HepG2 (cell line): ENCODE data around the gene SLC25A33. TPM values are rescaled to one million over a fixed set of nuclear protein-coding genes. Genes with fewer than 3 reads are reported as not detected.

ENCODE experiments used
- ATAC-seq: fragments of 200-7000 bp; cut with Tn5 transposase; 3 replicates; pipeline ENCODE4 v1.9.1; 2020; ENCODE audit warnings: mild to moderate bottlenecking, moderate library complexity
- BruUV-seq: library from RNA; stranded (reverse); fragments of 400-500 nt; replicated peaks from 2 replicates; lab custom pipeline; 2021; lab: Mats Ljungman, UMichigan
- CTCF ChIA-PET: fragments of 300-600 bp; formaldehyde crosslinking; extraction: SDS; loops from one replicate; lab custom pipeline; 2021; ENCODE audit warnings: low total read pairs, inconsistent platforms, low intra/inter-chr PET ratio; lab: Yijun Ruan, JAX
- POLR2A ChIA-PET: fragments of 350-600 bp; sonication (Branson Sonifier 250); formaldehyde crosslinking; loops from one replicate; lab custom pipeline; 2020; ENCODE audit warnings: antibody characterized with exemption, inconsistent platforms; lab: Yijun Ruan, JAX
- DNase-seq: peaks from one replicate; pipeline ENCODE4 v3.0.0-alpha.2; 2015; ENCODE audit warnings: low spot score
- FAIRE-seq: peaks from 3 replicates; lab custom pipeline; 2011; peaks lifted over from hg19 to GRCh38; lab: Jason Lieb, UNC
- H2AFZ ChIP-seq: one replicate; pipeline ENCODE4 v1.6.1; 2011; ENCODE audit warnings: low read length, inconsistent platforms
- H3K27ac ChIP-seq: fragments of 300-600 bp; 3 replicates; pipeline ENCODE4 v1.8.0; 2011; ENCODE audit warnings: mixed run types, mild to moderate bottlenecking, mixed read lengths, low read length, inconsistent platforms; ENCODE audit not compliant: insufficient read depth; ENCODE audit errors: extremely low read length
- H3K27me3 ChIP-seq, 2 experiments: fragments of 200-600 bp in 1 of 2; 2 replicates in 1 of 2; 3 replicates in 1 of 2; pipeline versions ENCODE4 v1.6.0 to v1.8.0; 2011; ENCODE audit warnings: low read length in 2 of 2, mild to moderate bottlenecking in 2 of 2, moderate library complexity in 2 of 2, inconsistent platforms in 1 of 2; ENCODE audit not compliant: insufficient read depth in 2 of 2, control insufficient read depth in 1 of 2
- H3K36me3 ChIP-seq, 2 experiments: fragments of 200-600 bp in 1 of 2; replicated peaks in 1 of 2; 2 replicates in 1 of 2; 3 replicates in 1 of 2; pipeline versions ENCODE4 v1.5.1 to v1.8.0; 2011; ENCODE audit warnings: low read length in 2 of 2, inconsistent platforms in 1 of 2; ENCODE audit not compliant: insufficient read depth in 2 of 2, control insufficient read depth in 1 of 2
- H3K4me1 ChIP-seq: 2 replicates; pipeline ENCODE4 v1.5.1; 2012; ENCODE audit warnings: low read length, inconsistent platforms; ENCODE audit not compliant: insufficient read depth
- H3K4me2 ChIP-seq: 2 replicates; pipeline ENCODE4 v1.6.0; 2011; ENCODE audit warnings: low read depth, low read length, inconsistent platforms
- H3K4me3 ChIP-seq, 3 experiments: fragments of 200-600 bp in 1 of 3; sonication (generic), shearing (Covaris generic) in 1 of 3; replicated peaks in 1 of 3; 2 replicates each; pipeline ENCODE4 v1.5.1; 2011 to 2016; ENCODE audit warnings: low read length in 3 of 3, inconsistent platforms in 2 of 3, low read depth in 2 of 3, mild to moderate bottlenecking in 2 of 3, control low read depth in 1 of 3, mixed read lengths in 1 of 3; ENCODE audit not compliant: insufficient read depth in 1 of 3
- H3K79me2 ChIP-seq: one replicate; pipeline ENCODE4 v1.6.1; 2011; ENCODE audit warnings: low read length, inconsistent platforms; ENCODE audit not compliant: insufficient read depth
- H3K9ac ChIP-seq: 2 replicates; pipeline ENCODE4 v1.6.0; 2011; ENCODE audit warnings: mild to moderate bottlenecking, low read depth, low read length, inconsistent platforms; ENCODE audit not compliant: insufficient read depth
- H3K9me3 ChIP-seq: 2 replicates; pipeline ENCODE4 v1.5.1; 2012; ENCODE audit warnings: mild to moderate bottlenecking, low read length
- H4K20me1 ChIP-seq: 2 replicates; pipeline ENCODE4 v1.6.0; 2011; ENCODE audit warnings: inconsistent platforms, mild to moderate bottlenecking, low read length, moderate library complexity; ENCODE audit not compliant: insufficient read depth
- AGO2 ChIP-seq: fragments of 200-400 bp; formaldehyde crosslinking; optimal IDR thresholded peaks from 2 replicates; pipeline ENCODE3; 2017; ENCODE audit warnings: mild to moderate bottlenecking, low read depth, low read length, moderate library complexity
- IRX3 ChIP-seq: sonication (generic); formaldehyde crosslinking; IDR thresholded peaks from 2 replicates; pipeline ENCODE4 v1.8.1; 2023; ENCODE audit warnings: mild to moderate bottlenecking, low read depth, missing genetic modification reagents, borderline replicate concordance
- RAD21 ChIP-seq: fragments of 450-650 bp; formaldehyde crosslinking; IDR thresholded peaks from 2 replicates; pipeline ENCODE4 v1.5.0; 2020; ENCODE audit warnings: mild to moderate bottlenecking
- SKI ChIP-seq: fragments of 450-650 bp; IDR thresholded peaks from one replicate; pipeline ENCODE4 v1.6.1; 2018; ENCODE audit warnings: mild to moderate bottlenecking; ENCODE audit not compliant: partially characterized antibody
- ZMAT5 ChIP-seq: sonication (generic); formaldehyde crosslinking; IDR thresholded peaks from 2 replicates; pipeline ENCODE4 v1.5.0; 2020; ENCODE audit warnings: mild to moderate bottlenecking, low read depth, missing genetic modification reagents, borderline replicate concordance
- ZNF605 ChIP-seq: sonication (generic); formaldehyde crosslinking; IDR thresholded peaks from 2 replicates; pipeline ENCODE4 v1.8.0; 2022; ENCODE audit warnings: mild to moderate bottlenecking, missing genetic modification reagents
- ZNF780A ChIP-seq: sonication (generic); formaldehyde crosslinking; IDR thresholded peaks from 2 replicates; pipeline ENCODE4 v1.8.0; 2022; ENCODE audit warnings: mild to moderate bottlenecking, missing genetic modification reagents, moderate library complexity
- WGBS: methylation state at CpG from one replicate; pipeline ENCODE4 v1.1.6; 2017; ENCODE audit warnings: low lambda C conversion rate; 5-methylcytosine and 5-hydroxymethylcytosine counted together
- in situ Hi-C: cut with HindIII; loops from 2 replicates; pipeline ENCODE4 v1.10.0; 2017; ENCODE audit warnings: low pct_unique_long_range_greater_than_20kb; ENCODE audit not compliant: extremely low pct_ligation_motif_present
- intact Hi-C: fragments of 100-400 bp; cut with micrococcal nuclease; formaldehyde crosslinking; loops from one replicate; pipeline ENCODE4 v1.10.0; 2022; ENCODE audit not compliant: unreplicated experiment
- polyA plus RNA-seq, 8 experiments: library from polyadenylated mRNA; depleted of rRNA in 3 of 8; stranded (reverse) in 7 of 8; unstranded in 1 of 8; fragments of >200 nt; fragmentation: Illumina TruSeq in 4 of 8; extraction: Trizol in 4 of 8; gene quantifications; 2 replicates each; pipeline versions ENCODE4 v1.2.1 to v1.2.3, GENCODE V29; 2011 to 2016; ENCODE audit warnings: low read depth in 4 of 8, missing spikeins in 1 of 8, mixed read lengths in 1 of 8; ENCODE audit not compliant: insufficient read depth in 1 of 8
- total RNA-seq, 5 experiments: library from RNA; depleted of rRNA; stranded (reverse); fragments of >200 nt; fragmentation: Illumina TruSeq; extraction: Trizol; gene quantifications; 2 replicates each; pipeline ENCODE4 v1.2.3, GENCODE V29; 2016; ENCODE audit warnings: low read depth in 1 of 5

Gene SLC25A33
- total and polyA plus RNA-seq, 2 of the 13 experiments (the other 11 are each of a cell fraction or from before 2014, with no cell fraction given): 15.4 to 50.3 TPM

DNA sequence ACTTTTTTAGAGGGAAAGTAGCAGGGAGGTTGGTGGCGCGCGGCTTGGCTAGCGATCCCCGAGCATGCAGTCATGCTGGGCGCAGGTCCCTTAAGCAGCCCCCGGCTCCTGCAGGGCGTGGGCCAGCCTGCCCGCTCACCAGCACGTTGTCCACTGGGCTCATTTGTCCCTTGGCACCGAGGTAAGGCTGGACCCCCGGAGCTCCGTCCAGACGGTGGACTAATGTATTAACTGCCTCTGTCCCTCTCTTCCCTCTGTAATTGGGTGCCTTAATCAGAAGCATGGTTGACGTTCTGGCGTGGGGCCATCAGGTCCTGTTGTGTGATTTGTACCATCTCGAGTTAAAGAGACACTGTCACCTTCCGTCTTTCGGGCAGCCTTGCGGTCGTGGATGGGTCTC lies 67.2 kb downstream of the SLC25A33 start:
- FAIRE-seq (no peak), DNase-seq (no peak), ATAC-seq (no peak)
- WGBS: 96% methylated on average over 15 of the region's 21 CpGs
- ChIA-PET POLR2A (no interaction called here), CTCF (no interaction called here)
- H3K9ac ChIP-seq: no peak overlapping the region
- H3K27ac ChIP-seq: no peak overlapping the region
- H3K27me3 ChIP-seq: no peaks in the 10 kb centered on the region
- no peak overlapping the region for H3K4me2 ChIP-seq
- H4K20me1 ChIP-seq: no peaks in the 10 kb centered on the region
- no TSS peak for BruUV-seq
- H3K4me1 ChIP-seq: no peaks in the 10 kb centered on the region
- H3K79me2 ChIP-seq: no peaks in the 10 kb centered on the region
- in situ Hi-C loops: no loop called here
- H3K9me3 ChIP-seq: no peaks in the 10 kb centered on the region
- intact Hi-C loops: no loop called here
- peaks cover 24 to 45% of the 10 kb centered on the region in 2 experiments; a peak in 4 of 5 replicates for H3K36me3 ChIP-seq
- no peak overlapping the region for H2AFZ ChIP-seq
- no peak overlapping the region for H3K4me3 ChIP-seq
- TF ChIP-seq AGO2 (peak; percentile 24), IRX3 (CRISPR knock-in tag) (no peak)

DNA sequence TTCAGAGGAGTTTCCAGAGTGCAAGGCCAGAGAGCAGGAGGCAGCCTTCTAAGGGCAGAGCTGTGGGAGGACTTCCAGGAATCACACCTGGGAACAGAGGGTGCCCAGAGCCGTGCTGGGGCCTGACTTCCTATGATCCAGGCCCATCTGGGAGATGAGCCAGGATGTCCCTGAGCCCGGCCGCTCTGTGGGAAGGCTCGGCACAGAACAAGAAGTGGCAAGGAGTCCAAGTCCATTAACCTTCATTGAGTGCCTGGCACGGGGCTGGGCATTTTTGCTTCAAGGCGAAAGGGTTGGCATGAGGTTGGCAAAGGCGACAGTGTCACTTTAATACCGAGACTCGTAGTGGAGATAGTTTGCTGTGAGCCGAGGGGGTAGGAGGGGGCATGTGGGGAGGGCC lies 67.7 kb downstream of the SLC25A33 start:
- FAIRE-seq (no peak), ATAC-seq (no peak), DNase-seq (no peak)
- Histone ChIP-seq H4K20me1 (no peaks in the 10 kb centered on the region), H3K4me1 (no peaks in the 10 kb centered on the region), H3K4me2 (no peak overlapping the region), H3K27ac (no peak overlapping the region), H2AFZ (no peak overlapping the region), H3K9me3 (no peaks in the 10 kb centered on the region), H3K79me2 (no peaks in the 10 kb centered on the region), H3K27me3 (no peaks in the 10 kb centered on the region), H3K9ac (no peak overlapping the region), H3K36me3 (peaks cover 24 to 43% of the 10 kb centered on the region in 2 experiments; a peak in 4 of 5 replicates), H3K4me3 (no peak overlapping the region)
- WGBS: 100% methylated on average over 9 of the region's 10 CpGs
- TF ChIP-seq ZNF605 (no peak), RAD21 (CRISPR knock-in tag) (no peak), ZMAT5 (no peak), ZNF780A (CRISPR knock-in tag) (no peak), SKI (no peak)
- BruUV-seq: no TSS peak
- POLR2A ChIA-PET: no interaction called here
- CTCF ChIA-PET: no interaction called here
- in situ Hi-C loops (no loop called here), intact Hi-C loops (no loop called here)
